A549 (cell line): ENCODE results near the gene NUDT1. TPM values are rescaled to one million over a fixed set of nuclear protein-coding genes. Genes with fewer than 3 reads are reported as not detected.

Experiments
- ATAC-seq, 2 experiments: fragments of 200-7000 bp in 1 of 2; fragments of >200 bp in 1 of 2; cut with Nextera tagmentation in 1 of 2; cut with Tn5 transposase in 1 of 2; 3 replicates each; pipeline versions ENCODE4 v1.8.0 to v1.9.1; 2018 to 2020; ENCODE audit warnings: mild to moderate bottlenecking in 1 of 2, moderate library complexity in 1 of 2
- CTCF ChIA-PET: fragments of 300-600 bp; sonication (Branson Sonifier 250); formaldehyde crosslinking; extraction: SDS; loops from one replicate; lab custom pipeline; 2021; ENCODE audit warnings: antibody characterized with exemption, inconsistent platforms; lab: Yijun Ruan, JAX
- POLR2A ChIA-PET: fragments of 350-600 bp; formaldehyde crosslinking; extraction: SDS; loops from one replicate; lab custom pipeline; 2021; ENCODE audit warnings: antibody characterized with exemption, inconsistent platforms; lab: Yijun Ruan, JAX
- DNase-seq, 2 experiments: peaks; one replicate each; pipeline versions ENCODE4 v3.0.0 to v3.0.0-alpha.2; 2011 to 2016; ENCODE audit warnings: low read depth in 1 of 2, low spot score in 1 of 2
- FAIRE-seq: peaks from 2 replicates; lab custom pipeline; 2011; peaks lifted over from hg19 to GRCh38; lab: Jason Lieb, UNC
- H3K27ac ChIP-seq, 2 experiments: fragments of >200 bp; sonication (Bioruptor Twin); formaldehyde crosslinking; 3 replicates each; pipeline ENCODE4 v1.5.1; 2016 to 2017
- H3K4me1 ChIP-seq: fragments of >200 bp; sonication (Bioruptor Twin); formaldehyde crosslinking; 3 replicates; pipeline ENCODE4 v1.6.1; 2016
- H3K4me2 ChIP-seq: fragments of >200 bp; sonication (Bioruptor Twin); formaldehyde crosslinking; 3 replicates; pipeline ENCODE4 v1.6.1; 2016
- H3K4me3 ChIP-seq: fragments of >200 bp; sonication (Bioruptor Twin); formaldehyde crosslinking; 3 replicates; pipeline ENCODE4 v1.5.1; 2016
- H3K9me3 ChIP-seq: fragments of >200 bp; sonication (Bioruptor Twin); formaldehyde crosslinking; 3 replicates; pipeline ENCODE4 v1.6.1; 2016
- ATOH8 ChIP-seq: fragments of 250-450 bp; sonication (Bioruptor Pico); IDR thresholded peaks from 2 replicates; pipeline ENCODE4 v1.5.0; 2020; ENCODE audit warnings: low read depth, mild to moderate bottlenecking, moderate library complexity
- BHLHE40 ChIP-seq: IDR thresholded peaks from 2 replicates; pipeline ENCODE4 v1.6.1; 2012; ENCODE audit warnings: low read depth, low read length, inconsistent platforms
- CBX2 ChIP-seq: fragments of 200-600 bp; sonication (generic); IDR thresholded peaks from 2 replicates; pipeline ENCODE4 v1.6.1; 2016; ENCODE audit warnings: low read depth, mild to moderate bottlenecking, borderline replicate concordance
- CEBPB ChIP-seq, 2 experiments: fragments of >200 bp in 1 of 2; sonication (Bioruptor Twin) in 1 of 2; formaldehyde crosslinking in 1 of 2; IDR thresholded peaks; 2 replicates each; pipeline ENCODE4 v1.6.1; 2012 to 2016
- CHD4 ChIP-seq: fragments of 200-600 bp; sonication (generic); IDR thresholded peaks from 2 replicates; pipeline ENCODE4 v1.6.1; 2016; ENCODE audit warnings: antibody characterized with exemption, mild to moderate bottlenecking, borderline replicate concordance
- E2F6 ChIP-seq: IDR thresholded peaks from 2 replicates; pipeline ENCODE4 v1.6.1; 2012; ENCODE audit warnings: low read depth, borderline replicate concordance
- EHF ChIP-seq: fragments of 250-450 bp; sonication (Bioruptor Pico); IDR thresholded peaks from 2 replicates; pipeline ENCODE4 v1.5.0; 2020; ENCODE audit warnings: mild to moderate bottlenecking
- ELK1 ChIP-seq: fragments of 150-350 bp; IDR thresholded peaks from 2 replicates; pipeline ENCODE4 v1.6.1; 2014; ENCODE audit warnings: low read depth, mild to moderate bottlenecking, low read length
- EP300 ChIP-seq, 2 experiments: fragments of >200 bp; sonication (Bioruptor Twin); formaldehyde crosslinking; IDR thresholded peaks; 2 replicates in 1 of 2; 3 replicates in 1 of 2; pipeline ENCODE4 v1.6.1; 2016 to 2017
- ESRRA ChIP-seq: fragments of 150-350 bp; IDR thresholded peaks from 2 replicates; pipeline ENCODE4 v1.6.1; 2014; ENCODE audit warnings: mild to moderate bottlenecking, low read length, borderline replicate concordance
- GATA3 ChIP-seq: IDR thresholded peaks from 2 replicates; pipeline ENCODE4 v1.6.1; 2012; ENCODE audit warnings: borderline replicate concordance
- KDM5A ChIP-seq: fragments of 200-600 bp; sonication (generic); IDR thresholded peaks from 2 replicates; pipeline ENCODE4 v1.6.1; 2016; ENCODE audit warnings: antibody characterized with exemption, mild to moderate bottlenecking
- NR3C1 ChIP-seq: fragments of >200 bp; sonication (Bioruptor Twin); formaldehyde crosslinking; IDR thresholded peaks from 3 replicates; pipeline ENCODE4 v1.6.1; 2017
- PHF8 ChIP-seq: fragments of 200-600 bp; sonication (generic); IDR thresholded peaks from 2 replicates; pipeline ENCODE4 v1.6.1; 2016; ENCODE audit warnings: low read depth, mild to moderate bottlenecking, antibody characterized with exemption, moderate library complexity, borderline replicate concordance
- POLR2A ChIP-seq: IDR thresholded peaks from 2 replicates; pipeline ENCODE4 v1.6.1; 2012; ENCODE audit warnings: mild to moderate bottlenecking, low read length
- RAD21 ChIP-seq, 2 experiments: fragments of >200 bp in 1 of 2; sonication (Bioruptor Twin) in 1 of 2; formaldehyde crosslinking in 1 of 2; IDR thresholded peaks in 1 of 2; conservative IDR thresholded peaks in 1 of 2; 2 replicates in 1 of 2; 3 replicates in 1 of 2; pipeline ENCODE4 v1.6.1; 2012 to 2018; ENCODE audit warnings: inconsistent platforms in 1 of 2
- REST ChIP-seq: fragments of 200-600 bp; sonication (generic); IDR thresholded peaks from 2 replicates; pipeline ENCODE4 v1.6.1; 2016; ENCODE audit warnings: antibody characterized with exemption, mild to moderate bottlenecking, moderate library complexity
- RFX5 ChIP-seq: fragments of 450-650 bp; IDR thresholded peaks from 2 replicates; pipeline ENCODE4 v1.7.1; 2014; ENCODE audit warnings: antibody characterized with exemption, mild to moderate bottlenecking, moderate library complexity
- RNF2 ChIP-seq: fragments of 200-600 bp; sonication (generic); IDR thresholded peaks from 2 replicates; pipeline ENCODE4 v1.6.1; 2016; ENCODE audit warnings: low read depth, mild to moderate bottlenecking, antibody characterized with exemption, moderate library complexity, borderline replicate concordance
- TP53 ChIP-seq: fragments of 250-450 bp; sonication (Bioruptor Pico); IDR thresholded peaks from 2 replicates; pipeline ENCODE4 v1.5.0; 2021; ENCODE audit warnings: mild to moderate bottlenecking, moderate library complexity
- ZC3H11A ChIP-seq: fragments of 450-650 bp; IDR thresholded peaks from 2 replicates; pipeline ENCODE4 v1.6.1; 2014; ENCODE audit warnings: antibody characterized with exemption, mild to moderate bottlenecking
- ZNF302 ChIP-seq: fragments of 250-450 bp; sonication (Bioruptor Pico); IDR thresholded peaks from 2 replicates; pipeline ENCODE4 v1.9.0; 2021; ENCODE audit warnings: inconsistent platforms, mild to moderate bottlenecking, moderate library complexity
- WGBS: methylation state at CpG from one replicate; pipeline ENCODE4 v1.1.6; 2017; ENCODE audit errors: missing lambda C conversion rate; 5-methylcytosine and 5-hydroxymethylcytosine counted together
- polyA plus RNA-seq, 4 experiments: library from polyadenylated mRNA; depleted of rRNA in 3 of 4; stranded (reverse); fragments of >200 nt; fragmentation: RNase III in 1 of 4; extraction: RNeasy Plus Mini Kit Qiagen cat#74134 plus additional on column Dnase treatment in 1 of 4; gene quantifications; 2 replicates in 3 of 4; 3 replicates in 1 of 4; pipeline ENCODE4 v1.2.3, GENCODE V29; 2011 to 2017

NUDT1 gene
- polyA plus RNA-seq, 2 of the 4 experiments (the other 2 are of a cell fraction), result 38.3 to 92.3 TPM

- no peak overlapping the region for H3K27ac ChIP-seq
These were observed 16.7 kb upstream of the NUDT1 start for GRCh38 chr7:2225336-2225735.

GRCh38 chr7:2225830-2226229, 16.2 kb upstream of the NUDT1 start:
- H3K27ac ChIP-seq, result no peak overlapping the region
- no peak for ATAC-seq

More at GRCh38 chr7:2225336-2225735, 16.7 kb upstream of the NUDT1 start:
- no peak for TF ChIP-seq EHF (CRISPR knock-in tag)
- no peak for TF ChIP-seq NR3C1
- TF ChIP-seq RNF2, result no peak
- no peak for TF ChIP-seq BHLHE40
- TF ChIP-seq ESRRA, result no peak
- TF ChIP-seq ZC3H11A, result no peak
- TF ChIP-seq PHF8, result no peak
- TF ChIP-seq RAD21 (conservative IDR thresholded peaks at IDR 0.05 in 1 of 2, IDR thresholded peaks at IDR 0.05 in 1 of 2), result no peak
- no peak for TF ChIP-seq POLR2A
- no peak for TF ChIP-seq CBX2
- TF ChIP-seq ATOH8 (CRISPR knock-in tag), result no peak
- ChIA-PET CTCF (no interaction called here), POLR2A (no interaction called here)
- Histone ChIP-seq H3K4me2 (no peak overlapping the region), H3K4me1 (0 out of 3 replicates have a peak, but pooled peaks cover 6% of the 10 kb centered on the region), H3K4me3 (no peak overlapping the region), H3K9me3 (no peaks in the 10 kb centered on the region)
- FAIRE-seq (no peak), ATAC-seq (no peak), DNase-seq (no peak)
- 91% methylated on average over 14 of the region's 14 CpGs for WGBS

More at GRCh38 chr7:2225830-2226229, 16.2 kb upstream of the NUDT1 start:
- TF ChIP-seq E2F6 (no peak), GATA3 (no peak), RFX5 (no peak), EP300 (IDR thresholded peaks at IDR 0.05) (no peak), TP53 (no peak), CHD4 (no peak), NR3C1 (no peak), CEBPB (IDR thresholded peaks at IDR 0.05) (no peak), ZNF302 (no peak), POLR2A (no peak), ELK1 (no peak), ESRRA (no peak), KDM5A (no peak), REST (no peak)
- FAIRE-seq (no peak), DNase-seq (no peak)
- H3K4me2 ChIP-seq, result no peak overlapping the region
- CTCF ChIA-PET, result interaction anchor here (0.6 kb wide), 1 partner anchor 15 kb away, joined by 3 read pairs; no protein-coding TSS in a partner anchor
- no peaks in the 10 kb centered on the region for H3K9me3 ChIP-seq
- H3K4me1 ChIP-seq, result 0 out of 3 replicates have a peak, but pooled peaks cover 6% of the 10 kb centered on the region
- POLR2A ChIA-PET, result no interaction called here
- H3K4me3 ChIP-seq, result no peak overlapping the region
- 94% methylated on average over 13 of the region's 13 CpGs for WGBS
